IMR-90 (cell line): Measurements from ENCODE around the gene LGALS16. TPM values are rescaled to one million over a fixed set of nuclear protein-coding genes. Genes with fewer than 3 reads are reported as not detected.

Experiments used
- ATAC-seq: fragments of 200-7000 bp; cut with Tn5 transposase; 2 replicates; pipeline ENCODE4 v1.9.1; 2020; ENCODE audit warnings: low read depth, mild to moderate bottlenecking, moderate library complexity
- BruUV-seq: library from RNA; stranded (reverse); fragments of 400-500 nt; replicated peaks from 2 replicates; lab custom pipeline; 2021; lab: Mats Ljungman, UMichigan
- CTCF ChIA-PET: fragments of 300-600 bp; formaldehyde crosslinking; extraction: SDS; loops from one replicate; lab custom pipeline; 2021; ENCODE audit warnings: antibody characterized with exemption; lab: Yijun Ruan, JAX
- POLR2A ChIA-PET: fragments of 300-600 bp; sonication (Branson Sonifier 250); formaldehyde crosslinking; loops from one replicate; lab custom pipeline; 2022; ENCODE audit warnings: antibody characterized with exemption; ENCODE audit not compliant: unreplicated experiment; lab: Charles Lee
- DNase-seq: peaks from one replicate; pipeline ENCODE4 v3.0.0; 2013
- H2AFZ ChIP-seq: replicated peaks from 2 replicates; pipeline ENCODE3; 2013; ENCODE audit warnings: low read length, mild to moderate bottlenecking; ENCODE audit not compliant: poor library complexity
- H2AK5ac ChIP-seq: 2 replicates; pipeline ENCODE4 v1.6.1; 2013; ENCODE audit warnings: low read depth, low read length, inconsistent platforms
- H2AK9ac ChIP-seq: replicated peaks from 2 replicates; pipeline ENCODE3; 2013; ENCODE audit warnings: mild to moderate bottlenecking, low read depth, low read length, moderate library complexity; ENCODE audit not compliant: poor library complexity
- H2BK120ac ChIP-seq: 2 replicates; pipeline ENCODE4 v1.6.1; 2013; ENCODE audit warnings: low read depth, low read length, inconsistent platforms
- H2BK15ac ChIP-seq: 3 replicates; pipeline ENCODE4 v1.6.1; 2013; ENCODE audit warnings: low read depth, low read length, inconsistent platforms
- H2BK20ac ChIP-seq: 2 replicates; pipeline ENCODE4 v1.6.1; 2013; ENCODE audit warnings: low read depth, mild to moderate bottlenecking, inconsistent platforms, low read length, moderate library complexity
- H2BK5ac ChIP-seq: 2 replicates; pipeline ENCODE4 v1.6.1; 2013; ENCODE audit warnings: mild to moderate bottlenecking, low read depth, low read length, inconsistent platforms; ENCODE audit not compliant: poor library complexity, severe bottlenecking
- H3K14ac ChIP-seq: replicated peaks from 2 replicates; pipeline ENCODE4 v1.6.1; 2013; ENCODE audit warnings: low read depth, low read length, inconsistent platforms
- H3K18ac ChIP-seq: 2 replicates; pipeline ENCODE4 v1.6.1; 2013; ENCODE audit warnings: low read depth, low read length, control low read depth
- H3K23ac ChIP-seq: 2 replicates; pipeline ENCODE4 v1.6.1; 2013; ENCODE audit warnings: low read depth, low read length, inconsistent platforms
- H3K27ac ChIP-seq: 2 replicates; pipeline ENCODE4 v1.5.1; 2013; ENCODE audit warnings: mild to moderate bottlenecking, control low read depth, low read length; ENCODE audit not compliant: insufficient read depth
- H3K27me3 ChIP-seq: 2 replicates; pipeline ENCODE4 v1.6.1; 2013; ENCODE audit warnings: low read length; ENCODE audit not compliant: control insufficient read depth, insufficient read depth
- H3K36me3 ChIP-seq: 2 replicates; pipeline ENCODE4 v1.6.1; 2013; ENCODE audit warnings: low read length, mixed read lengths; ENCODE audit not compliant: control insufficient read depth, insufficient read depth
- H3K4ac ChIP-seq: 2 replicates; pipeline ENCODE4 v1.6.1; 2013; ENCODE audit warnings: low read depth, low read length, inconsistent platforms
- H3K4me1 ChIP-seq: 2 replicates; pipeline ENCODE4 v1.6.1; 2013; ENCODE audit warnings: low read length, mixed read lengths; ENCODE audit not compliant: control insufficient read depth, insufficient read depth
- H3K4me2 ChIP-seq: 2 replicates; pipeline ENCODE4 v1.6.1; 2013; ENCODE audit warnings: low read depth, mild to moderate bottlenecking, control low read depth, low read length, moderate library complexity
- H3K4me3 ChIP-seq: 2 replicates; pipeline ENCODE4 v1.5.1; 2013; ENCODE audit warnings: low read depth, mild to moderate bottlenecking, control low read depth, low read length, moderate library complexity; ENCODE audit not compliant: insufficient read depth
- H3K56ac ChIP-seq: 2 replicates; pipeline ENCODE4 v1.6.1; 2013; ENCODE audit warnings: low read length, inconsistent platforms; ENCODE audit not compliant: insufficient read depth; ENCODE audit errors: extremely low read depth
- H3K79me1 ChIP-seq, 2 experiments: 2 replicates each; pipeline ENCODE4 v1.6.1; 2013; ENCODE audit warnings: low read length in 2 of 2, inconsistent platforms in 1 of 2, low read depth in 1 of 2
- H3K9ac ChIP-seq: 2 replicates; pipeline ENCODE4 v1.6.1; 2013; ENCODE audit warnings: low read depth, low read length, control low read depth
- H3K9me1 ChIP-seq: 2 replicates; pipeline ENCODE4 v1.6.1; 2013; ENCODE audit warnings: low read length, inconsistent platforms; ENCODE audit not compliant: insufficient read depth
- H3K9me3 ChIP-seq: 2 replicates; pipeline ENCODE4 v1.6.1; 2013; ENCODE audit warnings: low read length; ENCODE audit not compliant: control insufficient read depth, insufficient read depth
- H4K20me1 ChIP-seq: 2 replicates; pipeline ENCODE4 v1.6.1; 2013; ENCODE audit warnings: low read length, inconsistent platforms; ENCODE audit not compliant: insufficient read depth
- H4K5ac ChIP-seq: 2 replicates; pipeline ENCODE4 v1.6.1; 2013; ENCODE audit warnings: mild to moderate bottlenecking, low read depth, low read length, control low read depth
- H4K8ac ChIP-seq, 2 experiments: 2 replicates each; pipeline ENCODE4 v1.6.1; 2013; ENCODE audit warnings: low read depth in 2 of 2, low read length in 2 of 2, control low read depth in 1 of 2, inconsistent platforms in 1 of 2
- H4K91ac ChIP-seq: 2 replicates; pipeline ENCODE4 v1.6.1; 2013; ENCODE audit warnings: low read depth, low read length, inconsistent platforms; ENCODE audit not compliant: insufficient read depth
- CHD1 ChIP-seq: IDR thresholded peaks from 2 replicates; pipeline ENCODE4 v1.6.1; 2012; ENCODE audit warnings: low read depth, low read length, improper control_type of control experiment
- MAFK ChIP-seq: IDR thresholded peaks from 2 replicates; pipeline ENCODE4 v1.6.1; 2012; ENCODE audit warnings: low read depth, low read length, improper control_type of control experiment
- POLR2A ChIP-seq: IDR thresholded peaks from 2 replicates; pipeline ENCODE4 v1.6.1; 2012; ENCODE audit warnings: mild to moderate bottlenecking, low read depth, low read length
- RFX5 ChIP-seq: IDR thresholded peaks from 2 replicates; pipeline ENCODE4 v1.8.0; 2012; ENCODE audit warnings: low read depth, mild to moderate bottlenecking, low read length, moderate library complexity
- SMC3 ChIP-seq: fragments of 150-350 bp; IDR thresholded peaks from 2 replicates; pipeline ENCODE4 v1.6.1; 2016; ENCODE audit warnings: low read depth, mild to moderate bottlenecking, antibody characterized with exemption, low read length, moderate library complexity
- WGBS, 2 experiments: methylation state at CpG; one replicate each; pipeline versions ENCODE4 v1.1.5 to v1.1.7; 2013; ENCODE audit warnings: missing lambda C conversion rate in 2 of 2; ENCODE audit not compliant: insufficient read length in 1 of 2; ENCODE audit errors: extremely low coverage in 2 of 2; 5-methylcytosine and 5-hydroxymethylcytosine counted together
- dilution Hi-C: fragments of 300-500 bp; cut with HindIII; formaldehyde crosslinking; loops from one replicate; pipeline ENCODE4 v1.14.3; 2018; ENCODE audit warnings: low sequenced_read_pairs; ENCODE audit not compliant: unreplicated experiment
- in situ Hi-C: fragments of 300-500 bp; cut with MboI; formaldehyde crosslinking; loops from 3 replicates; pipeline ENCODE4 v1.14.3; 2019; ENCODE audit warnings: low sequenced_read_pairs, inconsistent platforms, mixed read lengths
- intact Hi-C: fragments of 100-400 bp; cut with micrococcal nuclease; formaldehyde crosslinking; loops from 2 replicates; pipeline ENCODE4 v1.10.0; 2022
- polyA plus RNA-seq, 3 experiments: library from polyadenylated mRNA; depleted of rRNA; stranded (reverse); fragments of >200 nt; gene quantifications; 2 replicates each; pipeline ENCODE4 v1.2.3, GENCODE V29; 2012; ENCODE audit warnings: low replicate concordance in 1 of 3
- total RNA-seq: library from RNA; depleted of rRNA; stranded (reverse); fragments of >200 nt; gene quantifications from 2 replicates; pipeline ENCODE4 v1.2.3, GENCODE V29; 2012

LGALS16 gene
- total and polyA plus RNA-seq, 2 of the 4 experiments (the other 2 are of a cell fraction), result not detected

DNA sequence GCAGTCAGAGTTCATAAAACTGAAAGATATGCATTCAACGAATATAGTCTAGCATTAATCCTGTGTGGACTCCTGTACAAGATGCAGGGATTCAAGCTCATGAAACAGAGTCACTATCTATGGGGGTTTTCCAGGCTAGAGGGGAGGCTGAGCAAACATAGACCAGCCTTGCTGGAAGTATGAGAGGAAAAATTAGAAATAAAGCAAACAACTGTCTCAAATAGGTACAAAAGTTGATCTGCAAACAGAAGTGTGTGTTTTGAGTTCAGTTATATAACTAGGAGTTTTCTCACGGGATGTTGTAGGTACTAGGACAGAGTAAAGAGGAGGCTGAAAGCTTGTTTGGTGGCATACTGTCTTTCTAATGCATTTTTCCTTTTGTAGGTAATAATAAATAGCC lies 40.0 kb downstream of the LGALS16 start:
- Histone ChIP-seq H3K36me3 (no peaks in the 10 kb centered on the region), H3K27me3 (no peaks in the 10 kb centered on the region), H4K8ac (no peak overlapping the region), H3K14ac (no peak overlapping the region), H2BK20ac (no peak overlapping the region), H2BK120ac (no peak overlapping the region), H3K4me1 (no peaks in the 10 kb centered on the region), H3K4me2 (no peak overlapping the region), H4K20me1 (no peaks in the 10 kb centered on the region), H2AFZ (no peak overlapping the region), H3K4me3 (no peak overlapping the region), H3K23ac (no peak overlapping the region), H4K91ac (no peak overlapping the region), H3K79me1 (no peaks in the 10 kb centered on the region), H2BK5ac (no peak overlapping the region), H3K9me3 (no peaks in the 10 kb centered on the region), H3K18ac (no peak overlapping the region), H3K56ac (no peak overlapping the region), H2AK5ac (no peak overlapping the region), H3K9me1 (no peaks in the 10 kb centered on the region), H2BK15ac (no peak overlapping the region), H3K4ac (no peak overlapping the region), H4K5ac (no peak overlapping the region), H2AK9ac (no peak overlapping the region), H3K27ac (no peak overlapping the region), H3K9ac (no peak overlapping the region)
- TF ChIP-seq MAFK (no peak), CHD1 (no peak), SMC3 (no peak), RFX5 (no peak), POLR2A (no peak)
- WGBS, 2 experiments, result 60% methylated on average over 1 of the region's 2 CpGs; no CpG with 5 or more reads in 1 of the 2 experiments
- BruUV-seq, result no TSS peak
- CTCF ChIA-PET, result interaction anchor here (0.5 kb wide), 1 partner anchor 144 kb away, joined by 4 read pairs; no protein-coding TSS in a partner anchor
- intact Hi-C loops, result no loop called here
- ATAC-seq (no peak), DNase-seq (no peak)
- in situ Hi-C loops, result no loop called here
- dilution Hi-C loops, result no loop called here
- POLR2A ChIA-PET, result no interaction called here
